Mesendoderm (in vitro differentiated cells): ENCODE results near the gene FAM217B.

Source experiments
- DNase-seq: peaks from one replicate; pipeline ENCODE4 v3.0.0; 2013
- H2AK5ac ChIP-seq: 2 replicates; pipeline ENCODE4 v1.6.1; 2013; ENCODE audit warnings: low read length, inconsistent platforms
- H2BK120ac ChIP-seq: 2 replicates; pipeline ENCODE4 v1.6.1; 2013; ENCODE audit warnings: low read depth, mild to moderate bottlenecking, low read length, moderate library complexity, mixed read lengths
- H2BK15ac ChIP-seq: replicated peaks from 2 replicates; pipeline ENCODE4 v1.6.1; 2013; ENCODE audit warnings: low read depth, mild to moderate bottlenecking, moderate library complexity
- H2BK5ac ChIP-seq: 2 replicates; pipeline ENCODE4 v1.6.1; 2013; ENCODE audit warnings: low read length, inconsistent platforms
- H3K18ac ChIP-seq: 2 replicates; pipeline ENCODE4 v1.6.1; 2013; ENCODE audit warnings: mild to moderate bottlenecking, low read length, mixed read lengths
- H3K23ac ChIP-seq: one replicate; pipeline ENCODE4 v1.6.1; 2013; ENCODE audit warnings: low read length
- H3K27ac ChIP-seq: 2 replicates; pipeline ENCODE4 v1.5.1; 2013; ENCODE audit warnings: low read depth, mild to moderate bottlenecking, inconsistent platforms, low read length, moderate library complexity
- H3K27me3 ChIP-seq: 2 replicates; pipeline ENCODE4 v1.6.1; 2013; ENCODE audit warnings: low read length, control low read depth, mild to moderate bottlenecking, inconsistent platforms; ENCODE audit not compliant: insufficient read depth, poor library complexity
- H3K36me3 ChIP-seq: 2 replicates; pipeline ENCODE4 v1.6.1; 2013; ENCODE audit warnings: low read length, inconsistent platforms; ENCODE audit not compliant: control insufficient read depth, insufficient read depth
- H3K4ac ChIP-seq: one replicate; pipeline ENCODE4 v1.6.1; 2013; ENCODE audit warnings: low read depth, mild to moderate bottlenecking, low read length, moderate library complexity
- H3K4me1 ChIP-seq: 2 replicates; pipeline ENCODE4 v1.6.1; 2013; ENCODE audit warnings: low read depth, low read length, inconsistent platforms; ENCODE audit not compliant: control insufficient read depth
- H3K4me2 ChIP-seq: 2 replicates; pipeline ENCODE4 v1.6.1; 2013; ENCODE audit warnings: low read length
- H3K4me3 ChIP-seq: 2 replicates; pipeline ENCODE4 v1.5.1; 2013; ENCODE audit warnings: mild to moderate bottlenecking, low read length
- H3K56ac ChIP-seq: one replicate; pipeline ENCODE4 v1.6.1; 2013; ENCODE audit warnings: low read length
- H3K79me1 ChIP-seq: 2 replicates; pipeline ENCODE4 v1.6.1; 2013; ENCODE audit warnings: low read length, inconsistent platforms
- H3K79me2 ChIP-seq: 2 replicates; pipeline ENCODE4 v1.6.1; 2013; ENCODE audit warnings: mild to moderate bottlenecking, low read length; ENCODE audit not compliant: control insufficient read depth, insufficient read depth
- H3K9ac ChIP-seq: 2 replicates; pipeline ENCODE4 v1.6.1; 2013; ENCODE audit warnings: low read length, inconsistent platforms
- H4K5ac ChIP-seq: one replicate; pipeline ENCODE4 v1.6.1; 2013; ENCODE audit warnings: low read length
- H4K8ac ChIP-seq: one replicate; pipeline ENCODE4 v1.6.1; 2013; ENCODE audit warnings: low read depth, mild to moderate bottlenecking, control low read depth, low read length, moderate library complexity
- WGBS: extraction: QIAGEN DNeasy Blood & Tissue Kit; methylation state at CpG from one replicate; pipeline ENCODE4 v1.1.7; 2013; ENCODE audit warnings: low lambda C conversion rate, missing lambda C conversion rate; ENCODE audit not compliant: insufficient coverage; ENCODE audit errors: extremely low coverage; 5-methylcytosine and 5-hydroxymethylcytosine counted together

FAM217B gene

DNA sequence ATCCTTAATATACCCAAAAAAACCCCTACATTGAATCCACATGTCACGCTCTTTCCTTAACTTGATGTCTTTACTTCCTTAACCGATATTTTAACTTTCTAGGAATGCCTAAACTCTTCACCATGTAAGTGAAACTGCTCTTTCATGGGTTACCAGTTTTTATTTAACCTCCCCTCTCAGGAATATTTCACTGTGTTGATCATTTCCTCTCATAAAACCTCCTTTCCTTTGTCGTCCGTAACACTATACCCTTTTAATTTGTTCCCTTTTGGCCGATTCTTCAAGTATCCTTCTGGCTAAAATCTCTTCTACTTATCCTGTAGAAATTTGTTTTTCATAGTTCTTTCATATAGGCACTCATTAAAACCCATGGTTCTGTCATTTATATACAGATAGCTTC is 31.3 kb upstream of the FAM217B start:
- H3K79me1 ChIP-seq = no peaks in the 10 kb centered on the region
- no peak overlapping the region for H2BK5ac ChIP-seq
- H2BK120ac ChIP-seq = no peak overlapping the region
- no peaks in the 10 kb centered on the region for H3K27me3 ChIP-seq
- H3K18ac ChIP-seq = no peak overlapping the region
- no peak overlapping the region for H3K27ac ChIP-seq
- no peak overlapping the region for H2BK15ac ChIP-seq
- H2AK5ac ChIP-seq = no peak overlapping the region
- H3K56ac ChIP-seq = no peak overlapping the region
- no peak overlapping the region for H4K8ac ChIP-seq
- DNase-seq = no peak
- no peak overlapping the region for H3K4me3 ChIP-seq
- no peaks in the 10 kb centered on the region for H3K36me3 ChIP-seq
- WGBS = 100% methylated on average over 2 of the region's 5 CpGs
- H3K4me1 ChIP-seq = no peaks in the 10 kb centered on the region
- no peak overlapping the region for H3K9ac ChIP-seq
- H4K5ac ChIP-seq = no peak overlapping the region
- no peak overlapping the region for H3K23ac ChIP-seq
- no peak overlapping the region for H3K4ac ChIP-seq
- H3K79me2 ChIP-seq = no peaks in the 10 kb centered on the region
- H3K4me2 ChIP-seq = no peak overlapping the region

- H4K8ac ChIP-seq = no peak overlapping the region
- H3K79me1 ChIP-seq = no peaks in the 10 kb centered on the region
- H3K4me3 ChIP-seq = no peak overlapping the region
- H3K36me3 ChIP-seq = no peaks in the 10 kb centered on the region
- no peak overlapping the region for H4K5ac ChIP-seq
- H3K4me1 ChIP-seq = no peaks in the 10 kb centered on the region
- no peak overlapping the region for H2AK5ac ChIP-seq
- no peak overlapping the region for H3K27ac ChIP-seq
- H2BK120ac ChIP-seq = no peak overlapping the region
- no peak for DNase-seq
- no peak overlapping the region for H2BK15ac ChIP-seq
- no peak overlapping the region for H3K23ac ChIP-seq
- H3K27me3 ChIP-seq = no peaks in the 10 kb centered on the region
- no peak overlapping the region for H2BK5ac ChIP-seq
- no CpG with 5 or more reads among the region's 2 CpGs for WGBS
- H3K4ac ChIP-seq = no peak overlapping the region
- no peak overlapping the region for H3K56ac ChIP-seq
- no peak overlapping the region for H3K4me2 ChIP-seq
- H3K9ac ChIP-seq = no peak overlapping the region
- H3K79me2 ChIP-seq = no peaks in the 10 kb centered on the region
- no peak overlapping the region for H3K18ac ChIP-seq
Observed at GRCh38 chr20:59911041-59911440, 29.1 kb upstream of the FAM217B start.

- H3K9ac ChIP-seq = no peak overlapping the region
- no peak overlapping the region for H3K4me3 ChIP-seq
- no peak overlapping the region for H3K18ac ChIP-seq
- no peak overlapping the region for H4K5ac ChIP-seq
- DNase-seq = no peak
- H4K8ac ChIP-seq = no peak overlapping the region
- H3K79me1 ChIP-seq = no peaks in the 10 kb centered on the region
- H3K27me3 ChIP-seq = no peaks in the 10 kb centered on the region
- H2AK5ac ChIP-seq = no peak overlapping the region
- H3K36me3 ChIP-seq = no peaks in the 10 kb centered on the region
- H3K4ac ChIP-seq = no peak overlapping the region
- WGBS = no CpG with 5 or more reads among the region's 4 CpGs
- no peaks in the 10 kb centered on the region for H3K4me1 ChIP-seq
- no peak overlapping the region for H3K56ac ChIP-seq
- H2BK15ac ChIP-seq = no peak overlapping the region
- H3K4me2 ChIP-seq = no peak overlapping the region
- H3K27ac ChIP-seq = no peak overlapping the region
- no peak overlapping the region for H3K23ac ChIP-seq
- no peaks in the 10 kb centered on the region for H3K79me2 ChIP-seq
- H2BK120ac ChIP-seq = no peak overlapping the region
- no peak overlapping the region for H2BK5ac ChIP-seq
Observed at GRCh38 chr20:59912609-59913008, 27.6 kb upstream of the FAM217B start.

DNA sequence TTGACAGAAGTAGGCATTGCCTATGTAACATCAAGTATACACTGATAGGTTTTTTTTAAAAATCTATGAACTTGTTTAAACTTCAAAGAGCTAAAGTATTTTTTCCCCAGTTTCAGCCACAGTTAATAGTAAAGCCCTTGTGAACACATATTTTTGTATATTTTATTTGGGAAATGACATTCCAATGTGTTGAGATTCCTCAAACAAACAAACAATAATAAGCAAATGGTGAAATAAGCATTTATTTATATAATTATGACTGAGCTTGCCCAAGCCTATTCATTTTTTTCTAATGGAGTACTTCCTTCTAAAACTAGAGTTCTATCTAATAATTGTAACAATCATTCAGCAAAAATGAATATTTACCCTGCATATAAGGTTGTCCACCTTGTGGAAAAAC is 19.2 kb upstream of the FAM217B start:
- Histone ChIP-seq H3K79me2 (no peaks in the 10 kb centered on the region), H3K4me3 (no peak overlapping the region), H3K36me3 (no peaks in the 10 kb centered on the region), H3K79me1 (no peaks in the 10 kb centered on the region), H3K27me3 (no peaks in the 10 kb centered on the region), H4K8ac (no peak overlapping the region), H3K4ac (no peak overlapping the region), H3K4me1 (no peaks in the 10 kb centered on the region), H2BK120ac (no peak overlapping the region), H3K18ac (no peak overlapping the region), H2BK5ac (no peak overlapping the region), H2AK5ac (no peak overlapping the region), H3K27ac (no peak overlapping the region), H3K9ac (no peak overlapping the region), H2BK15ac (no peak overlapping the region), H3K4me2 (no peak overlapping the region), H3K56ac (no peak overlapping the region), H3K23ac (no peak overlapping the region), H4K5ac (no peak overlapping the region)
- DNase-seq = no peak

- no CpG with 5 or more reads among the region's 1 CpG for WGBS
- Histone ChIP-seq H2BK120ac (no peak overlapping the region), H4K8ac (no peak overlapping the region), H3K23ac (no peak overlapping the region), H3K36me3 (no peaks in the 10 kb centered on the region), H2BK15ac (no peak overlapping the region), H2BK5ac (no peak overlapping the region), H3K27me3 (no peaks in the 10 kb centered on the region), H2AK5ac (no peak overlapping the region), H3K79me1 (no peaks in the 10 kb centered on the region), H3K79me2 (no peaks in the 10 kb centered on the region), H3K4me2 (no peak overlapping the region), H3K18ac (no peak overlapping the region), H3K4ac (no peak overlapping the region), H3K9ac (no peak overlapping the region), H3K56ac (no peak overlapping the region), H3K4me3 (no peak overlapping the region), H3K4me1 (no peaks in the 10 kb centered on the region), H3K27ac (no peak overlapping the region), H4K5ac (no peak overlapping the region)
- no peak for DNase-seq
Observed at GRCh38 chr20:59923514-59923913, 16.7 kb upstream of the FAM217B start.

- Histone ChIP-seq H3K36me3 (no peaks in the 10 kb centered on the region), H2BK15ac (no peak overlapping the region), H3K27ac (no peak overlapping the region), H4K8ac (no peak overlapping the region), H3K4me2 (no peak overlapping the region), H4K5ac (no peak overlapping the region), H3K4ac (no peak overlapping the region), H3K79me1 (no peaks in the 10 kb centered on the region), H3K56ac (no peak overlapping the region), H2AK5ac (no peak overlapping the region), H2BK120ac (no peak overlapping the region), H3K23ac (no peak overlapping the region), H3K4me1 (no peaks in the 10 kb centered on the region), H3K27me3 (no peaks in the 10 kb centered on the region), H3K18ac (no peak overlapping the region), H3K4me3 (no peak overlapping the region), H3K79me2 (no peaks in the 10 kb centered on the region), H3K9ac (no peak overlapping the region), H2BK5ac (no peak overlapping the region)
- no CpG with 5 or more reads among the region's 1 CpG for WGBS
- DNase-seq = no peak
Observed at GRCh38 chr20:59925359-59925758, 14.8 kb upstream of the FAM217B start.
